ENCODE measurements around the gene NAALADL2. TPM values are rescaled to one million over a fixed set of nuclear protein-coding genes. Genes with fewer than 3 reads are reported as not detected.

The NAALADL2 gene
- total RNA-seq, 2 donors from 2014 or later: 6.2 to 14.5 TPM

- no peak overlapping the region for H3K4me3 ChIP-seq
- no peaks in the 10 kb centered on the region for H3K27me3 ChIP-seq
- H3K9me3 ChIP-seq: no peaks in the 10 kb centered on the region
- no peak overlapping the region for H3K27ac ChIP-seq
- no peak for TF ChIP-seq POLR2A (IDR thresholded peaks at IDR 0.05)
- TF ChIP-seq CTCF (IDR thresholded peaks at IDR 0.05): no peak
- 60 to 61% methylated on average over 1 of the region's 1 CpG for WGBS, 2 donors
- no peaks in the 10 kb centered on the region for H3K36me3 ChIP-seq (replicated peaks in 1 of 2; ENCODE audit: insufficient read depth in 1 of 2, low read depth in 2 of 2)
- no peak for DNase-seq
- intact Hi-C loops (cut with DNase I): no loop called here
- ATAC-seq: no peak
- no peaks in the 10 kb centered on the region for H3K4me1 ChIP-seq
Measured at GRCh38 chr3:175316799-175317198, 457.7 kb downstream of the NAALADL2 start.

- ATAC-seq (no peak), DNase-seq (no peak)
- Histone ChIP-seq H3K36me3 (replicated peaks in 1 of 2; ENCODE audit: insufficient read depth in 1 of 2, low read depth in 2 of 2) (no peaks in the 10 kb centered on the region), H3K4me3 (no peak overlapping the region), H3K27ac (no peak overlapping the region), H3K9me3 (no peaks in the 10 kb centered on the region), H3K4me1 (no peaks in the 10 kb centered on the region), H3K27me3 (no peaks in the 10 kb centered on the region)
- intact Hi-C loops (cut with DNase I): no loop called here
- 65 to 70% methylated on average over 1 of the region's 1 CpG for WGBS, 2 donors
- no peak for TF ChIP-seq POLR2A (IDR thresholded peaks at IDR 0.05)
- no peak for TF ChIP-seq CTCF (IDR thresholded peaks at IDR 0.05)
Measured at GRCh38 chr3:175325440-175325839, 466.3 kb downstream of the NAALADL2 start.

- TF ChIP-seq CTCF (IDR thresholded peaks at IDR 0.05) (no peak), POLR2A (IDR thresholded peaks at IDR 0.05) (no peak)
- no peak overlapping the region for H3K4me3 ChIP-seq
- no peaks in the 10 kb centered on the region for H3K27me3 ChIP-seq
- DNase-seq (no peak), ATAC-seq (no peak)
- no peaks in the 10 kb centered on the region for H3K36me3 ChIP-seq (replicated peaks in 1 of 2; ENCODE audit: insufficient read depth in 1 of 2, low read depth in 2 of 2)
- H3K4me1 ChIP-seq: no peaks in the 10 kb centered on the region
- 73 to 79% methylated on average over 4 of the region's 4 CpGs for WGBS, 2 donors
- intact Hi-C loops (cut with DNase I): no loop called here
- no peaks in the 10 kb centered on the region for H3K9me3 ChIP-seq
- no peak overlapping the region for H3K27ac ChIP-seq
Measured at GRCh38 chr3:175326041-175326440, 466.9 kb downstream of the NAALADL2 start.

GRCh38 chr3:175329373-175329772, 470.2 kb downstream of the NAALADL2 start:
- H3K36me3 ChIP-seq (replicated peaks in 1 of 2; ENCODE audit: insufficient read depth in 1 of 2, low read depth in 2 of 2): no peaks in the 10 kb centered on the region
- TF ChIP-seq CTCF (IDR thresholded peaks at IDR 0.05) (no peak), POLR2A (IDR thresholded peaks at IDR 0.05) (no peak)
- no peak for DNase-seq
- WGBS, 2 donors: 83 to 94% methylated on average over 2 of the region's 2 CpGs
- intact Hi-C loops (cut with DNase I): no loop called here
- H3K4me3 ChIP-seq: no peak overlapping the region
- H3K9me3 ChIP-seq: no peaks in the 10 kb centered on the region
- H3K27me3 ChIP-seq: no peaks in the 10 kb centered on the region
- no peak for ATAC-seq
- no peaks in the 10 kb centered on the region for H3K4me1 ChIP-seq
- no peak overlapping the region for H3K27ac ChIP-seq

GRCh38 chr3:175335229-175335628, 476.1 kb downstream of the NAALADL2 start:
- 28 to 39% methylated on average over 2 of the region's 2 CpGs for WGBS, 2 donors
- Histone ChIP-seq H3K27me3 (no peaks in the 10 kb centered on the region), H3K27ac (no peak overlapping the region), H3K4me1 (peaks cover 5% of the 10 kb centered on the region), H3K9me3 (no peaks in the 10 kb centered on the region), H3K4me3 (no peak overlapping the region), H3K36me3 (replicated peaks in 1 of 2; ENCODE audit: insufficient read depth in 1 of 2, low read depth in 2 of 2) (no peaks in the 10 kb centered on the region)
- intact Hi-C loops (cut with DNase I): no loop called here
- TF ChIP-seq POLR2A (IDR thresholded peaks at IDR 0.05) (no peak), CTCF (IDR thresholded peaks at IDR 0.05) (no peak)
- DNase-seq (no peak), ATAC-seq (no peak)

Data from body of pancreas (tissue), 4 donors.